ENCODE measurements around the gene SHISA7. TPM values are rescaled to one million over a fixed set of nuclear protein-coding genes. Genes with fewer than 3 reads are reported as not detected.
A peak's percentile ranks its signal among the peaks of the same experiment; 100 is the strongest.

SHISA7 gene
- total RNA-seq, 1 donor from 2014 or later, result not detected

DNA sequence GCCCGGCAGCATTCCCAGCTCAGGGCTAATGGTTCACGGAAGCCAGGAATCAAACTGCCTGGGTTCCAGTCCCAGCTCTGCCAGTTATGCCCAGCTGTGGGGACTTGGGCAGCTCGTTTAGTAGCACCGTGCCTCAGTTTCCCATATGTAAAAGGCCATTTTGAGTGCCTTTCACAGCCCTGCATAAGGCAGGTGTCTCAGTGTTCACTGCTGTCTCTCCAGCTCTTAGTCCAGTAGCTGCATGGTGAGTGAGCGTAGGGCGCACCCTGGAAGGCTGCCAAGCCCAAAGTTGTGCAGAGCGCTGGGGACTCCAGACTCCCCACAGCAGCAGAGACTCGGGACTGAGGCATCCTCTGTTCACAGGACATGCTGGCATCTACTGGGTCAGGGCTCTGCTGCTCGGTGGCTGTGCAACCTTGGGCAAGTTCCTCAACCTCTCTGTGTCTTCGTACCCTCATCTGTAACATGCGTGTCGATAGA is 51.9 kb downstream of the SHISA7 start:
- Mint-ChIP-seq H3K9me3 (ENCODE audit: low read depth) (no peaks in the 10 kb centered on the region), H3K36me3 (ENCODE audit: low read depth) (peaks cover 19% of the 10 kb centered on the region), H3K4me1 (ENCODE audit: low read depth) (peaks cover 53% of the 10 kb centered on the region), H3K27ac (ENCODE audit: unreplicated experiment) (no peak overlapping the region), H3K27me3 (ENCODE audit: low read depth) (no peaks in the 10 kb centered on the region), H3K4me3 (ENCODE audit: unreplicated experiment) (no peak overlapping the region)
- no peak for DNase-seq (ENCODE audit: low spot score)
- TF ChIP-seq, protein P1, sequence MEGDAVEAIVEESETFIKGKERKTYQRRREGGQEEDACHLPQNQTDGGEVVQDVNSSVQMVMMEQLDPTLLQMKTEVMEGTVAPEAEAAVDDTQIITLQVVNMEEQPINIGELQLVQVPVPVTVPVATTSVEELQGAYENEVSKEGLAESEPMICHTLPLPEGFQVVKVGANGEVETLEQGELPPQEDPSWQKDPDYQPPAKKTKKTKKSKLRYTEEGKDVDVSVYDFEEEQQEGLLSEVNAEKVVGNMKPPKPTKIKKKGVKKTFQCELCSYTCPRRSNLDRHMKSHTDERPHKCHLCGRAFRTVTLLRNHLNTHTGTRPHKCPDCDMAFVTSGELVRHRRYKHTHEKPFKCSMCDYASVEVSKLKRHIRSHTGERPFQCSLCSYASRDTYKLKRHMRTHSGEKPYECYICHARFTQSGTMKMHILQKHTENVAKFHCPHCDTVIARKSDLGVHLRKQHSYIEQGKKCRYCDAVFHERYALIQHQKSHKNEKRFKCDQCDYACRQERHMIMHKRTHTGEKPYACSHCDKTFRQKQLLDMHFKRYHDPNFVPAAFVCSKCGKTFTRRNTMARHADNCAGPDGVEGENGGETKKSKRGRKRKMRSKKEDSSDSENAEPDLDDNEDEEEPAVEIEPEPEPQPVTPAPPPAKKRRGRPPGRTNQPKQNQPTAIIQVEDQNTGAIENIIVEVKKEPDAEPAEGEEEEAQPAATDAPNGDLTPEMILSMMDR (IDR thresholded peaks at IDR 0.05), result no peak

DNA sequence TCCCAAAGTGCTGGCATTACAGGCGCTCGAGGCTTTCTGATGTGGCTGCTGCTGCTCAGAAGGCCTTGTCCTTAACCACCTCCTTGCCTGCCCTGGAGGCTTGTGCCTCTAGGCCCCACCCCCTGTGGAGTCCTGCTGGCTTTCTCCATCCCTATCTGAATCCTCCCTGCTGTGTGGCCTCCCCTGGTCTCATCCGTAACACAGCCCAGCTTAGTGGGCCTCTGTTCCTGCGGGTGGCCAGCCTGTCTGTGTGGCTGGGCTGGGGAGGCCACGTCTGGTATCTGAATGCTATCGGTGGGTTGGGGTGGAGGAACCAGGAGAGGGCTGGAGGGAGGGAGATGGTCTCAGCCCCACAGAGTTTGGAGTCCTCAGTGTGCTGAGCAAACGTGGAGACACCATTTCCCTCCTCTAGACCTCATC is 52.6 kb downstream of the SHISA7 start:
- DNase-seq (ENCODE audit: low spot score), result no peak
- Mint-ChIP-seq H3K36me3 (ENCODE audit: low read depth) (peaks cover 21% of the 10 kb centered on the region), H3K27ac (ENCODE audit: unreplicated experiment) (no peak overlapping the region), H3K4me1 (ENCODE audit: low read depth) (peaks cover 55% of the 10 kb centered on the region), H3K9me3 (ENCODE audit: low read depth) (no peaks in the 10 kb centered on the region), H3K27me3 (ENCODE audit: low read depth) (no peaks in the 10 kb centered on the region), H3K4me3 (ENCODE audit: unreplicated experiment) (no peak overlapping the region)
- TF ChIP-seq, protein P1 (IDR thresholded peaks at IDR 0.05), result no peak

DNA sequence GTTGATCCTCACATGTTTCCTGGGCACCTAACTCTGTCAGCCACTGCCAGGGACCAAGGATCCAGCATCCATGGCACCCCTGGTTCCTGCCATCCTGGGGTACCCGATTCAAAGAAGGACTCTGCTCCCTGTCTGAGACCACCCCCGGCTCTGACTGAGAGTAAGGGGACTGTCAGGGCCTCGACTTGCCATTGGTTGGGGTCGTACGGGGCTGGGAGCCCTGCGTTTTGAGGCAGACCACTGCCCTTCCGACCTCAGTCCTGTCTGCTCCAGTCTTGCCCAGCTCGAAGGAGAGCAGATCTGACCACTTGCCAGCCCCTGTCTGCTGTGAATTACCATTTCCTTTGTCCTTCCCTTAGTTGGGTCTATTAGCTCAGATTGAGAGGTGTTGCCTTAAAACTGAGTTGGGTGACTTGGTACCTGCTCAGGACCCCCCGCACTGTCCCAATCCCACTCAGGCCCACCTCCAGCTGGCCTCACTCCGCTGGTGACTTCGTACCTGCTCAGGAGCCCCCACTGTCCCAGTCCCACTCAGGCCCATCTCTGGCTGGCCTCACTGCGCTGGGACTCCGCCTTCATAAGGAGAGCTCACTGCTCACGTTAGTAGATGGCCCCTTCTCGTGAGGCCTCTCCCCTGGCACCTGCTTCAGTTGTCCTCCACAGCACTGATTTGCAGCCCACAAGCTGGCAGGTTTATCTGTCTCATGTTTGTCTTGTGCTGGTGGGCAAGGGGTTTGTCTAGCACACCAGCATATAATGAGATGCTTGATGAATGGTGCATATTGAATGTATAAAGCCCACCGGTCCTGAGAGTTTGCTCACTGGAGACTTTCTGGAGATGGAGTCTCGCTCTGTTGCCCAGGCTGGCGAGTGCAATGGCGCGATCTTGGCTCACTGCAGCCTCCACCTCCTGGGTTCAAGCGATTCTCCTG is 53.4 kb downstream of the SHISA7 start:
- Mint-ChIP-seq H3K4me1 (ENCODE audit: low read depth) (peaks cover 60% of the 10 kb centered on the region), H3K9me3 (ENCODE audit: low read depth) (no peaks in the 10 kb centered on the region), H3K27me3 (ENCODE audit: low read depth) (no peaks in the 10 kb centered on the region), H3K36me3 (ENCODE audit: low read depth) (peaks cover 21% of the 10 kb centered on the region), H3K27ac (ENCODE audit: unreplicated experiment) (peak overlapping the region; percentile 32), H3K4me3 (ENCODE audit: unreplicated experiment) (peak overlapping the region; percentile 36)
- TF ChIP-seq, protein P1 (IDR thresholded peaks at IDR 0.05), result no peak
- no peak for DNase-seq (ENCODE audit: low spot score)

DNA sequence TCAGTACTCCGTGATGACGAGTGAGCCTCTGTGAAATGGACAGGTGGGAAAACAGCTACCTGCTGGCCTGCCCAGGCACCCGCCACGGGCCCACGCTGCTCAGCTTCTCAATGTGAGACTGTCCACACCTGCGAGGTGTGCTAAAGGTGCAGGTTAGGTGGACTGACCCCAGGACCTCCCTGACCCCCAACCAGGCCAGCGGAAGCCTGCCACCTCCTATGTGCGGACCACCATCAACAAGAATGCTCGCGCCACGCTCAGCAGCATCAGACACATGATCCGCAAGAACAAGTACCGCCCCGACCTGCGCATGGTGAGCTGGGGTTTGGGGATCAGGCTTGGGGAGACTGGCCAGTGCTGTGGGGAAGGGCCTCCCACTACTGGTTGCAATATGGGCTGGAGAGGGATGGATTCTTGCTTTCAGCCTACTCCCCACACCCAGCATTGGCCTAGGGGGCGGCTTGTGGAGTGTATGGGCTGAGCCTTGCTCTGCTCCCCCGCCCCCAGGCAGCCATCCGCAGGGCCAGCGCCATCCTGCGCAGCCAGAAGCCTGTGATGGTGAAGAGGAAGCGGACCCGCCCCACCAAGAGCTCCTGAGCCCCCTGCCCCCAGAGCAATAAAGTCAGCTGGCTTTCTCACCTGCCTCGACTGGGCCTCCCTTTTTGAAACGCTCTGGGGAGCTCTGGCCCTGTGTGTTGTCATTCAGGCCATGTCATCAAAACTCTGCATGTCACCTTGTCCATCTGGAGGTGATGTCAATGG is 55.2 kb downstream of the SHISA7 start:
- TF ChIP-seq, protein P1 (IDR thresholded peaks at IDR 0.05), result no peak
- no peak for DNase-seq (ENCODE audit: low spot score)
- no peaks in the 10 kb centered on the region for H3K27me3 Mint-ChIP-seq (ENCODE audit: low read depth)
- peaks cover 63% of the 10 kb centered on the region for H3K4me1 Mint-ChIP-seq (ENCODE audit: low read depth)
- H3K27ac Mint-ChIP-seq (ENCODE audit: unreplicated experiment), result no peak overlapping the region
- peaks cover 21% of the 10 kb centered on the region for H3K36me3 Mint-ChIP-seq (ENCODE audit: low read depth)
- peak overlapping the region; percentile 99 for H3K4me3 Mint-ChIP-seq (ENCODE audit: unreplicated experiment)
- no peaks in the 10 kb centered on the region for H3K9me3 Mint-ChIP-seq (ENCODE audit: low read depth)

DNA sequence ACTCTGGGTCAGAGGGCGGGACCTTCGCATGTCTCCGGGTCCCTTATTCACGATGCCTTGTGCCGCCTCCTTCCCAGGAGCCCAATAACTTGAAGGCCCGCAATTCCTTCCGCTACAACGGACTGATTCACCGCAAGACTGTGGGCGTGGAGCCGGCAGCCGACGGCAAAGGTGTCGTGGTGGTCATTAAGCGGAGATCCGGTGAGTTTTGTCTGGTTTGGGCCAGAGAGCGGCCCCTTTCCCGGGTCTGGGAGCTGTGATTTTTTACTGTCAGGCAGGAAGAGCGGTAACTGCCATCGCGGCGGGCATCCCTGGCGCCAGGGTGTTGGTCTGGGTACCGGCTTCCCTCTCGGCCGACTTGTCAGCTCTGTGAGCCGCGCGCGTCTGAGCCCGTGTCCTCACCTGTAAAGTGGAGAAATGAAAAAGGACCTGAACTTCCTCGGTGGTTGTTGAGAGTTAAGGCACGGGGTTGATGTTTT is 56.6 kb downstream of the SHISA7 start:
- TF ChIP-seq, protein P1 (IDR thresholded peaks at IDR 0.05), result peak; percentile 8
- H3K4me1 Mint-ChIP-seq (ENCODE audit: low read depth), result peaks cover 56% of the 10 kb centered on the region
- peak overlapping the region; percentile 99 for H3K27ac Mint-ChIP-seq (ENCODE audit: unreplicated experiment)
- H3K9me3 Mint-ChIP-seq (ENCODE audit: low read depth), result no peaks in the 10 kb centered on the region
- H3K4me3 Mint-ChIP-seq (ENCODE audit: unreplicated experiment), result peak overlapping the region; percentile 99
- no peaks in the 10 kb centered on the region for H3K27me3 Mint-ChIP-seq (ENCODE audit: low read depth)
- peaks cover 21% of the 10 kb centered on the region for H3K36me3 Mint-ChIP-seq (ENCODE audit: low read depth)
- no peak for DNase-seq (ENCODE audit: low spot score)
